Measurements from ENCODE around the gene APOC1.

Gene APOC1

GRCh38 chr19:44968118-44968517 is 53.7 kb downstream of the APOC1 start:
- TF ChIP-seq PATZ1 (CRISPR knock-in tag; IDR thresholded peaks at IDR 0.05; ENCODE audit: borderline replicate concordance) (no peak), TOX (CRISPR knock-in tag; IDR thresholded peaks at IDR 0.05; ENCODE audit: borderline replicate concordance) (no peak), ESRRG (CRISPR knock-in tag; IDR thresholded peaks at IDR 0.05) (no peak), ZFP3 (CRISPR knock-in tag; IDR thresholded peaks at IDR 0.05) (no peak)
- no peak for ATAC-seq

GRCh38 chr19:44968670-44969069 is 54.3 kb downstream of the APOC1 start:
- ATAC-seq: no peak
- no peak for TF ChIP-seq OSR1 (CRISPR knock-in tag; IDR thresholded peaks at IDR 0.05)
- no peak for TF ChIP-seq ESRRG (CRISPR knock-in tag; IDR thresholded peaks at IDR 0.05)
- no peak for TF ChIP-seq PATZ1 (CRISPR knock-in tag; IDR thresholded peaks at IDR 0.05; ENCODE audit: borderline replicate concordance)
- no peak for TF ChIP-seq ARNTL (CRISPR knock-in tag; IDR thresholded peaks at IDR 0.05; ENCODE audit: borderline replicate concordance, low read depth)
- TF ChIP-seq BACH2 (CRISPR knock-in tag; IDR thresholded peaks at IDR 0.05; ENCODE audit: borderline replicate concordance): no peak
